Mesendoderm (in vitro differentiated cells): Measurements from ENCODE around the gene MAP2K7.

Experiments used
- DNase-seq: peaks from one replicate; pipeline ENCODE4 v3.0.0; 2013
- H2AK5ac ChIP-seq: 2 replicates; pipeline ENCODE4 v1.6.1; 2013; ENCODE audit warnings: low read length, inconsistent platforms
- H2BK120ac ChIP-seq: 2 replicates; pipeline ENCODE4 v1.6.1; 2013; ENCODE audit warnings: low read depth, mild to moderate bottlenecking, low read length, moderate library complexity, mixed read lengths
- H2BK15ac ChIP-seq: replicated peaks from 2 replicates; pipeline ENCODE4 v1.6.1; 2013; ENCODE audit warnings: low read depth, mild to moderate bottlenecking, moderate library complexity
- H2BK5ac ChIP-seq: 2 replicates; pipeline ENCODE4 v1.6.1; 2013; ENCODE audit warnings: low read length, inconsistent platforms
- H3K18ac ChIP-seq: 2 replicates; pipeline ENCODE4 v1.6.1; 2013; ENCODE audit warnings: mild to moderate bottlenecking, low read length, mixed read lengths
- H3K23ac ChIP-seq: one replicate; pipeline ENCODE4 v1.6.1; 2013; ENCODE audit warnings: low read length
- H3K27ac ChIP-seq: 2 replicates; pipeline ENCODE4 v1.5.1; 2013; ENCODE audit warnings: low read depth, mild to moderate bottlenecking, inconsistent platforms, low read length, moderate library complexity
- H3K27me3 ChIP-seq: 2 replicates; pipeline ENCODE4 v1.6.1; 2013; ENCODE audit warnings: low read length, control low read depth, mild to moderate bottlenecking, inconsistent platforms; ENCODE audit not compliant: insufficient read depth, poor library complexity
- H3K36me3 ChIP-seq: 2 replicates; pipeline ENCODE4 v1.6.1; 2013; ENCODE audit warnings: low read length, inconsistent platforms; ENCODE audit not compliant: control insufficient read depth, insufficient read depth
- H3K4ac ChIP-seq: one replicate; pipeline ENCODE4 v1.6.1; 2013; ENCODE audit warnings: low read depth, mild to moderate bottlenecking, low read length, moderate library complexity
- H3K4me1 ChIP-seq: 2 replicates; pipeline ENCODE4 v1.6.1; 2013; ENCODE audit warnings: low read depth, low read length, inconsistent platforms; ENCODE audit not compliant: control insufficient read depth
- H3K4me2 ChIP-seq: 2 replicates; pipeline ENCODE4 v1.6.1; 2013; ENCODE audit warnings: low read length
- H3K4me3 ChIP-seq: 2 replicates; pipeline ENCODE4 v1.5.1; 2013; ENCODE audit warnings: mild to moderate bottlenecking, low read length
- H3K56ac ChIP-seq: one replicate; pipeline ENCODE4 v1.6.1; 2013; ENCODE audit warnings: low read length
- H3K79me1 ChIP-seq: 2 replicates; pipeline ENCODE4 v1.6.1; 2013; ENCODE audit warnings: low read length, inconsistent platforms
- H3K79me2 ChIP-seq: 2 replicates; pipeline ENCODE4 v1.6.1; 2013; ENCODE audit warnings: mild to moderate bottlenecking, low read length; ENCODE audit not compliant: control insufficient read depth, insufficient read depth
- H3K9ac ChIP-seq: 2 replicates; pipeline ENCODE4 v1.6.1; 2013; ENCODE audit warnings: low read length, inconsistent platforms
- H4K5ac ChIP-seq: one replicate; pipeline ENCODE4 v1.6.1; 2013; ENCODE audit warnings: low read length
- H4K8ac ChIP-seq: one replicate; pipeline ENCODE4 v1.6.1; 2013; ENCODE audit warnings: low read depth, mild to moderate bottlenecking, control low read depth, low read length, moderate library complexity
- WGBS: extraction: QIAGEN DNeasy Blood & Tissue Kit; methylation state at CpG from one replicate; pipeline ENCODE4 v1.1.7; 2013; ENCODE audit warnings: low lambda C conversion rate, missing lambda C conversion rate; ENCODE audit not compliant: insufficient coverage; ENCODE audit errors: extremely low coverage; 5-methylcytosine and 5-hydroxymethylcytosine counted together

MAP2K7 gene

GRCh38 chr19:7932930-7933300, 29.2 kb downstream of the MAP2K7 start:
- DNase-seq, result no peak
- H3K27me3 ChIP-seq, result no peaks in the 10 kb centered on the region
- H3K4me3 ChIP-seq, result no peak overlapping the region
- H3K27ac ChIP-seq, result no peak overlapping the region
- H3K23ac ChIP-seq, result no peak overlapping the region
- H4K8ac ChIP-seq, result no peak overlapping the region
- H3K18ac ChIP-seq, result no peak overlapping the region
- WGBS, result no CpG with 5 or more reads among the region's 10 CpGs
- H3K4me2 ChIP-seq, result no peak overlapping the region
- H2BK120ac ChIP-seq, result no peak overlapping the region
- H2AK5ac ChIP-seq, result no peak overlapping the region
- H2BK15ac ChIP-seq, result no peak overlapping the region
- H3K56ac ChIP-seq, result no peak overlapping the region
- no peak overlapping the region for H2BK5ac ChIP-seq
- H3K36me3 ChIP-seq, result peaks cover 11% of the 10 kb centered on the region
- no peaks in the 10 kb centered on the region for H3K79me1 ChIP-seq
- no peaks in the 10 kb centered on the region for H3K79me2 ChIP-seq
- H3K4ac ChIP-seq, result no peak overlapping the region
- H3K4me1 ChIP-seq, result no peaks in the 10 kb centered on the region
- H4K5ac ChIP-seq, result no peak overlapping the region
- H3K9ac ChIP-seq, result no peak overlapping the region

GRCh38 chr19:7933411-7933810, 29.7 kb downstream of the MAP2K7 start:
- H3K27me3 ChIP-seq, result no peaks in the 10 kb centered on the region
- no peak overlapping the region for H4K8ac ChIP-seq
- no peak overlapping the region for H3K9ac ChIP-seq
- H3K36me3 ChIP-seq, result peaks cover 11% of the 10 kb centered on the region
- no peak overlapping the region for H2BK5ac ChIP-seq
- no peak overlapping the region for H2BK120ac ChIP-seq
- WGBS, result no CpG with 5 or more reads among the region's 14 CpGs
- H3K4ac ChIP-seq, result no peak overlapping the region
- no peak overlapping the region for H2BK15ac ChIP-seq
- H3K4me2 ChIP-seq, result no peak overlapping the region
- H3K23ac ChIP-seq, result no peak overlapping the region
- H3K27ac ChIP-seq, result no peak overlapping the region
- H3K79me2 ChIP-seq, result no peaks in the 10 kb centered on the region
- H4K5ac ChIP-seq, result no peak overlapping the region
- no peak overlapping the region for H3K56ac ChIP-seq
- H3K4me3 ChIP-seq, result no peak overlapping the region
- no peaks in the 10 kb centered on the region for H3K79me1 ChIP-seq
- no peak for DNase-seq
- no peak overlapping the region for H2AK5ac ChIP-seq
- no peaks in the 10 kb centered on the region for H3K4me1 ChIP-seq
- H3K18ac ChIP-seq, result no peak overlapping the region

GRCh38 chr19:7933828-7934725, 30.4 kb downstream of the MAP2K7 start:
- Histone ChIP-seq H3K4me3 (no peak overlapping the region), H3K23ac (no peak overlapping the region), H3K18ac (no peak overlapping the region), H2BK15ac (no peak overlapping the region), H3K56ac (no peak overlapping the region), H3K79me1 (no peaks in the 10 kb centered on the region), H3K9ac (no peak overlapping the region), H3K4me2 (no peak overlapping the region), H3K4ac (no peak overlapping the region), H2AK5ac (no peak overlapping the region), H3K79me2 (no peaks in the 10 kb centered on the region), H3K36me3 (peaks cover 13% of the 10 kb centered on the region), H4K5ac (no peak overlapping the region), H3K27ac (no peak overlapping the region), H2BK120ac (no peak overlapping the region), H4K8ac (no peak overlapping the region), H2BK5ac (no peak overlapping the region), H3K27me3 (no peaks in the 10 kb centered on the region), H3K4me1 (no peaks in the 10 kb centered on the region)
- WGBS, result no CpG with 5 or more reads among the region's 55 CpGs
- no peak for DNase-seq

GRCh38 chr19:7934766-7935165, 31.1 kb downstream of the MAP2K7 start:
- Histone ChIP-seq H3K56ac (no peak overlapping the region), H2BK120ac (no peak overlapping the region), H3K4me2 (no peak overlapping the region), H4K8ac (no peak overlapping the region), H3K27ac (no peak overlapping the region), H3K4ac (no peak overlapping the region), H3K9ac (no peak overlapping the region), H3K79me1 (no peaks in the 10 kb centered on the region), H3K4me3 (no peak overlapping the region), H3K27me3 (no peaks in the 10 kb centered on the region), H3K18ac (no peak overlapping the region), H2BK5ac (no peak overlapping the region), H2BK15ac (no peak overlapping the region), H3K23ac (no peak overlapping the region), H3K79me2 (no peaks in the 10 kb centered on the region), H4K5ac (no peak overlapping the region), H2AK5ac (no peak overlapping the region), H3K4me1 (no peaks in the 10 kb centered on the region), H3K36me3 (peaks cover 13% of the 10 kb centered on the region)
- no peak for DNase-seq
- WGBS, result no CpG with 5 or more reads among the region's 21 CpGs

- no peaks in the 10 kb centered on the region for H3K4me1 ChIP-seq
- H3K23ac ChIP-seq, result no peak overlapping the region
- H2AK5ac ChIP-seq, result no peak overlapping the region
- H3K56ac ChIP-seq, result no peak overlapping the region
- H2BK5ac ChIP-seq, result no peak overlapping the region
- H4K5ac ChIP-seq, result no peak overlapping the region
- H2BK120ac ChIP-seq, result no peak overlapping the region
- no peak overlapping the region for H3K4ac ChIP-seq
- no peak overlapping the region for H3K4me3 ChIP-seq
- H4K8ac ChIP-seq, result no peak overlapping the region
- peaks cover 6% of the 10 kb centered on the region for H3K79me1 ChIP-seq
- H3K79me2 ChIP-seq, result peaks cover 15% of the 10 kb centered on the region
- DNase-seq, result no peak
- H3K27ac ChIP-seq, result no peak overlapping the region
- H3K9ac ChIP-seq, result no peak overlapping the region
- H3K27me3 ChIP-seq, result no peaks in the 10 kb centered on the region
- WGBS, result no CpG with 5 or more reads among the region's 13 CpGs
- no peak overlapping the region for H3K18ac ChIP-seq
- no peak overlapping the region for H3K4me2 ChIP-seq
- peaks cover 6% of the 10 kb centered on the region for H3K36me3 ChIP-seq
- H2BK15ac ChIP-seq, result no peak overlapping the region
Observed at GRCh38 chr19:7940841-7941240, 37.2 kb downstream of the MAP2K7 start.
